Measurements from ENCODE around the gene TRPM3. TPM values are rescaled to one million over a fixed set of nuclear protein-coding genes. Genes with fewer than 3 reads are reported as not detected.

The TRPM3 gene
- total and polyA plus RNA-seq, 2 of the 8 experiments (the other 6 are each of a cell fraction or from before 2014, with no cell fraction given) = 2.4 to 10.9 TPM

DNA sequence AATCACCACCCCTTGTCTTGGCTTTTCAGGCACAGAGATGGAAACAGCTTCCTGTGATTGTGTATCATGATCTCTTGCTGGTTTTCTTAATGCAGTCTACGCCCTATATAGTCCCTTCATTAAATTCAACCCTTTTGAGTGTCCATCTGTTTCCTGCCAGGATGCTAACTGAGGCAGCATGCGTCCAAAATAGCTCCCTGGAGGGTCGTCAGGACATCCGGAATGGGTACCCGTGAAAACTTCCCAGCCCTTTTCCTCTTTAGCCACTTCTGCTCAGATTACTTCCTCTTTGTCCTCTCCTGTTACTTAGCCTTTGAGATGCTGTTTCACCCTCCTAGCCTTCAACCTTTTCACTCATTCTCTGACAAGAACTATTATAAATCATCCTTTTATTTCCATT, 627.2 kb downstream of the TRPM3 start:
- H2BK12ac ChIP-seq (ENCODE audit: low read depth, low read length) = no peak overlapping the region; the same call in 1 of the 2 replicates
- no peak overlapping the region for H3K23ac ChIP-seq (ENCODE audit: insufficient read length)
- no peaks in the 10 kb centered on the region for H3K79me2 ChIP-seq (ENCODE audit: control insufficient read depth in 1 of 2, insufficient read depth in 2 of 2, low read length in 2 of 2)
- no peak overlapping the region for H3K9ac ChIP-seq (replicated peaks in 1 of 4; ENCODE audit: extremely low read depth in 1 of 4, low read depth in 3 of 4, low read length in 3 of 4)
- no peak overlapping the region for H4K91ac ChIP-seq (replicated peaks; ENCODE audit: insufficient read length, low read length)
- no peaks in the 10 kb centered on the region for H3K27me3 ChIP-seq (replicated peaks in 1 of 4; ENCODE audit: control insufficient read depth in 3 of 4, extremely low read depth in 1 of 4, insufficient read depth in 3 of 4, low read length in 3 of 4)
- DNase-seq (ENCODE audit: low read depth in 1 of 2, low spot score in 2 of 2) (no peak), FAIRE-seq (no peak)
- no peak overlapping the region for H2BK20ac ChIP-seq (ENCODE audit: low read length)
- H3K23me2 ChIP-seq (ENCODE audit: low read depth, low read length) = no peaks in the 10 kb centered on the region
- CTCF ChIA-PET (ENCODE audit: partially characterized antibody) = interaction anchor here (1.3 to 2.2 kb wide), 3 partner anchors 8 to 108 kb away, joined by 4 to 12 read pairs (median 7); no protein-coding TSS in a partner anchor
- H3K18ac ChIP-seq (ENCODE audit: extremely low read depth, low read length) = no peak overlapping the region
- H3K4me2 ChIP-seq (ENCODE audit: insufficient read depth in 1 of 2, low read depth in 2 of 2, low read length in 2 of 2) = no peak overlapping the region
- H3K56ac ChIP-seq (replicated peaks; ENCODE audit: insufficient read length, low read depth, low read length) = no peak overlapping the region
- H2BK120ac ChIP-seq (replicated peaks; ENCODE audit: low read depth, low read length) = no peak overlapping the region
- H4K5ac ChIP-seq (ENCODE audit: insufficient read length, low read depth, low read length) = no peak overlapping the region
- H3K9me3 ChIP-seq (ENCODE audit: insufficient read depth in 2 of 2, low read depth in 1 of 2, low read length in 1 of 2) = no peaks in the 10 kb centered on the region
- H2AK5ac ChIP-seq (ENCODE audit: low read depth, low read length) = no peak overlapping the region
- H2BK5ac ChIP-seq (ENCODE audit: low read depth, low read length) = no peak overlapping the region
- no peaks in the 10 kb centered on the region for H3K36me3 ChIP-seq (ENCODE audit: control insufficient read depth in 2 of 4, insufficient read depth in 4 of 4, low read length in 3 of 4)
- H3K79me1 ChIP-seq (ENCODE audit: low read depth, low read length) = no peaks in the 10 kb centered on the region
- no peak overlapping the region for H3K4ac ChIP-seq (replicated peaks; ENCODE audit: insufficient read length, low read depth, low read length)
- no peak overlapping the region for H3K4me3 ChIP-seq (ENCODE audit: extremely low read depth in 1 of 4, insufficient read depth in 2 of 4, low read depth in 3 of 4, low read length in 4 of 4)
- H3K4me1 ChIP-seq (replicated peaks in 1 of 4; ENCODE audit: control insufficient read depth in 3 of 4, insufficient read depth in 4 of 4, low read length in 3 of 4) = peaks cover 0 to 4% (median 0%) of the 10 kb centered on the region in 4 experiments; a peak in 1 of 7 replicates
- H3K27ac ChIP-seq (ENCODE audit: low read depth, low read length) = no peak overlapping the region
- H4K20me1 ChIP-seq (replicated peaks in 1 of 2; ENCODE audit: control insufficient read depth in 1 of 2, insufficient read depth in 2 of 2, low read length in 2 of 2) = no peaks in the 10 kb centered on the region
- no peak overlapping the region for H2BK15ac ChIP-seq (ENCODE audit: low read length)
- no peak overlapping the region for H2AFZ ChIP-seq (ENCODE audit: low read length)
- no peak overlapping the region for H4K8ac ChIP-seq (ENCODE audit: extremely low read depth, insufficient read depth, low read length)
- no peak overlapping the region for H3K14ac ChIP-seq (ENCODE audit: insufficient read length)
- WGBS, 2 experiments (ENCODE audit: extremely low coverage in 1 of 2, insufficient coverage in 1 of 2, insufficient read length in 1 of 2, insufficient replicate concordance in 2 of 2, low coverage in 1 of 2, low lambda C conversion rate in 2 of 2, missing lambda C conversion rate in 1 of 2) = 95% methylated on average over 5 of the region's 5 CpGs; no CpG with 5 or more reads in 1 of the 2 experiments
- POLR2A ChIA-PET (ENCODE audit: partially characterized antibody) = no interaction called here
- TF ChIP-seq CREB1 (IDR thresholded peaks at IDR 0.05) (no peak), JUND (IDR thresholded peaks at IDR 0.05; ENCODE audit: low read length) (no peak), PHF8 (conservative IDR thresholded peaks at IDR 0.05; ENCODE audit: low read depth, low read length) (no peak), ASH2L (IDR thresholded peaks at IDR 0.05; ENCODE audit: low read length) (no peak), YY1 (IDR thresholded peaks at IDR 0.05; ENCODE audit: low read depth, low read length) (no peak), CHD2 (IDR thresholded peaks at IDR 0.05; ENCODE audit: low read length) (no peak), KDM1A (IDR thresholded peaks at IDR 0.05; ENCODE audit: borderline replicate concordance, low read length) (no peak), RBBP5 (IDR thresholded peaks at IDR 0.05; ENCODE audit: borderline replicate concordance, low read depth, low read length) (no peak), HDAC6 (IDR thresholded peaks at IDR 0.05; ENCODE audit: low read depth, low read length) (no peak), CBX5 (IDR thresholded peaks at IDR 0.05; ENCODE audit: low read depth, low read length) (no peak), CTBP2 (IDR thresholded peaks at IDR 0.05; ENCODE audit: borderline replicate concordance, insufficient read depth, insufficient read length, low read length) (no peak), TEAD4 (IDR thresholded peaks at IDR 0.05; ENCODE audit: low read depth, low read length) (no peak), SUZ12 (IDR thresholded peaks at IDR 0.05; ENCODE audit: low read length) (no peak), GABPA (IDR thresholded peaks at IDR 0.05; ENCODE audit: borderline replicate concordance, insufficient read depth, low read length) (no peak)
- TF ChIP-seq, protein P1, sequence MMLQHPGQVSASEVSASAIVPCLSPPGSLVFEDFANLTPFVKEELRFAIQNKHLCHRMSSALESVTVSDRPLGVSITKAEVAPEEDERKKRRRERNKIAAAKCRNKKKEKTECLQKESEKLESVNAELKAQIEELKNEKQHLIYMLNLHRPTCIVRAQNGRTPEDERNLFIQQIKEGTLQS (IDR thresholded peaks at IDR 0.05; ENCODE audit: insufficient read depth, low read depth, low read length) = no peak

All from H1 (cell line).